HG03520 (cell line): Measurements from ENCODE around the gene RAB40C.

Source experiments
- ATAC-seq: cut with Tn5 transposase; IDR thresholded peaks from one replicate; pipeline ENCODE4 v1.9.1; 2021; ENCODE audit warnings: mild to moderate bottlenecking, moderate library complexity; ENCODE audit not compliant: unreplicated experiment

RAB40C gene

GRCh38 chr16:678209-678857 lies 88.5 kb downstream of the RAB40C start:
- ATAC-seq, result no peak
